ENCODE results near the gene UBE2L6. TPM values are rescaled to one million over a fixed set of nuclear protein-coding genes. Genes with fewer than 3 reads are reported as not detected.

The UBE2L6 gene
- total RNA-seq = 24.7 and 38.3 TPM in 2 replicates

GRCh38 chr11:57567515-57568329 lies at the start of gene UBE2L6:
UBE2L6 (minus strand) TSS chr11:57567672; CDS start chr11:57567611, 61 bp downstream.
- DNase-seq (ENCODE audit: low read depth) = no peak

GRCh38 chr11:57616595-57616994 lies 49.1 kb upstream of the UBE2L6 start:
- DNase-seq (ENCODE audit: low read depth) = no peak

DNA sequence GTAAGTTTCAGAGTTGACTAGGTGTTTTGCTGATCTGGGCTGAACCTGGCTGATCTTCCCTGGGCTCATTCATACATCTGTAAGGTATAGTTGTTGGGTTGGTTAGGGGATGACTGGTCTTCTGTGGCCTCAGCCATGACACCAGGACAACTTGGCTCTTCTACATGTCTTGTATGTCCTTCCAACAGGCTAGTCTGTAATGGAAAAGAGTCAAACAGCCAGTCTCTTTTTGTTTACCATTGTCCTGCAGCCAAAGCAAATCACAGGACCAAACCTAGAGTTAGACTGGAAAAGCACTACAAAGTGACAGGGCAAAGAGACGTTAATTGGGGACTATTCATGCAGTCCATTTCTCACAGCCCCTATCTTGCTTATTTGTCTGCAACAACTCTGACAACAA lies 47.8 kb upstream of the UBE2L6 start:
- DNase-seq (ENCODE audit: low read depth) = no peak

- DNase-seq (ENCODE audit: low read depth) = no peak
These were observed 46.8 kb upstream of the UBE2L6 start for GRCh38 chr11:57614234-57614772.

DNA sequence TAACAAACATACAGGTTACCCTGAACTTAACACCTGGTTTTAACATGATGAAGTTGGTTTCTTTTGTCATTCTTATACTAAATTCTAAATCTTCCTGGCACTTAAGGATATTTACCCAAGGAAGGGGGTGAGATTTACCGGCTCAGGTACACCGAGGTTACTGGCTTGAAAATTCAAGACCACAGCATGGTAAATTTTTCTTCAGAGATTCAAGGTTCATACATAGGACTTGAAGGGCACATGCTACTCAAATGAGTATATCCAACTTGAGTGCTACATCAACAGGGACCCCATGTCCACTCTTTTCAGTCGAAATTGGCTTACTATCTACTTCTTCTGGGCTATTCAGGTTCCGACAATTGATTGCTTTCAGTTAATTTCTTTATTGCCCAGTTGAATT lies 42.7 kb upstream of the UBE2L6 start:
- DNase-seq (ENCODE audit: low read depth) = no peak

GRCh38 chr11:57605028-57605420 lies 37.6 kb upstream of the UBE2L6 start:
- no peak for DNase-seq (ENCODE audit: low read depth)

- no peak for DNase-seq (ENCODE audit: low read depth)
These were observed 37.0 kb upstream of the UBE2L6 start for GRCh38 chr11:57604296-57605027.

DNA sequence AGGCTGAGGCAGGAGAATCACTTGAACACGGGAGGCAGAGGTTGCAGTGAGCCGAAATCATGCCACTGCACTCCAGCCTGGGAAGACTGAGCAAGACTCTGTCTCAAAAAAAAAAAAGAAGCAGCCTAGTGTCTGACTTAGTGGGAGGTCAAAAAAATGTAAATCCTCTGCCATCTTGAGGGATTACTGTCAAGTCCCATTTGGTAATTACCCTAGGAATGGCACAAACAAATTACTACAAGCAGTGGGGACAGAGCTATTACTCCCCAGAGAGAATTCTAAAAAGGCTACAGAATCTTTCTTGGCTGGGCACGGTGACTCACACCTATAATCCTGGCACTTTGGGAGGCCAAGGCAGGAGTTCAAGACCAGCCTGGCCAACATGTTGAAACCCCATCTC lies 33.8 kb upstream of the UBE2L6 start:
- DNase-seq (ENCODE audit: low read depth) = no peak

DNA sequence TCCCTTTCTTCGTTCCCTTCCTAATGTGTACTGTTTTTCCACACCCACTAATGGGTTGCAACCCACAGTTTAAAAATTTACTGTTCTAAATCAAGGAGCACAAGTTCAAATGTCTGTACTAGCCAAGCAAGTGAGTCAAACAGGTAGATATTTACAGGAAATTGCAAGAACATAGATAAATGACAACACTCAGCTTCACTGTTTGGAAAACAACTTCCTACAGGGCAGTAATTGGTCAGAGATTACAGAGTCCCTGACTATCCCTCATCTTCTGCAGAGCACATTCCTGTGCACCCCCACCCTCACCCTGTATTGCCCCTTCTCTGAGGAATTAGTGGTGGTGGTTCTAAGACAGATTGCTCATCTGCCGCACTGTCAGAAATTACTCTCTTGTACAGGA lies 31.9 kb upstream of the UBE2L6 start:
- peak; percentile 68 for DNase-seq (ENCODE audit: low read depth)

- peak; percentile 36 for DNase-seq (ENCODE audit: low read depth)
These were observed 31.3 kb upstream of the UBE2L6 start for GRCh38 chr11:57598831-57599155.

- peak; percentile 38 for DNase-seq (ENCODE audit: low read depth)
These were observed 30.7 kb upstream of the UBE2L6 start for GRCh38 chr11:57597916-57598830.

DNA sequence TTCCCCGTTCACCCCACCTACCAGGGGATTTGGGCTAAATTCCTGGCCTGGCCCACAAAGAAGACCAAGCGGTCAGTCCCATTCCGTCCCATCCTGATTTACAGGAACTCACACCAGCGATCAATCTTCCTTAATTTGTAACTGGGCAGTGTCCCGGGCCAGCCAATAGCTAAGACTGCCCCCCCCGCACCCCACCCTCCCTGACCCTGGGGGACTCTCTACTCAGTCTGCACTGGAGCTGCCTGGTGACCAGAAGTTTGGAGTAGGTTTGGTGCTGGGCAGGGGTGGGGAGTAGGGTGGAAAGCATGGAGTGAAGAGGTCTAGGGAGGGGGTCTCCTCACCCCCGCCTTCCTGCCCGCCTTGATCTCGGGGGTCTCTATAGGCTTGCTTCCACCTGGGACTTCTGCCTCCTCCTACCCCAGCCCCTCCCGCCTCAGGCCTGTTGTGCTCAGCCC lies 30.0 kb upstream of the UBE2L6 start, which contains the start of gene SERPING1:
TSS of gene SERPING1 (plus strand) at position 225 of the 455 bp plus-strand sequence. CDS start 586 bp downstream, outside the sequence.
- peak; percentile 21 for DNase-seq (ENCODE audit: low read depth)

DNA sequence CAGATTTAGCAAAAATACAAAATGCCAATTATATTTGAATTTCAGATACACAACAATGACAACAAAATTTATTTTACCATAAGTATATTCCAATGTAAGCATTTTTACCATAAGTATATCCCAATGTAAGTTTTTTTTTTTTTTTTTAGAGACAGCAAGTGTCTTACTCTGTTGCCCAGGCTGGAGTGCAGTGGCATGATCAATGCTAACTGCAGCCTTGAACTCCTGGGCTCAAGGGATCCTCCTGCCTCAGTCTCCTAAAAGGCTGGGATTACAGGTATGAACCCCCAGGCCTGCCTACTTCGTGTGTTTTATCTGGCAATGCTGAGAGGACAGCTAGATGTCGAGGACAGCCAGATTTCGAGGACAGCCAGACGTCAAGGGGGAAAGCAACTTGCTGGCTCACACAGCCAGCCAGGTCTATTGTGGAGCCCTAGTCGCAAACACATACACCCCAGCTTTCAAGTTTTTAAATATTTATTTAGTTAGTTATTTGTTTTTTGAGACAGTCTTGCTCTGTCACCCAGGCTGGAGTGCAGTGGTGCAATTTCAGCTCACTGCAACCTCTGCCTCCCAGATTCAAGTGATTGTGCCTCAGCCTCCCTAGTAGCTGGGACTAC lies 28.9 kb upstream of the UBE2L6 start:
- DNase-seq (ENCODE audit: low read depth) = no peak

- DNase-seq (ENCODE audit: low read depth) = no peak
These were observed 20.7 kb upstream of the UBE2L6 start for GRCh38 chr11:57588046-57588710.

DNA sequence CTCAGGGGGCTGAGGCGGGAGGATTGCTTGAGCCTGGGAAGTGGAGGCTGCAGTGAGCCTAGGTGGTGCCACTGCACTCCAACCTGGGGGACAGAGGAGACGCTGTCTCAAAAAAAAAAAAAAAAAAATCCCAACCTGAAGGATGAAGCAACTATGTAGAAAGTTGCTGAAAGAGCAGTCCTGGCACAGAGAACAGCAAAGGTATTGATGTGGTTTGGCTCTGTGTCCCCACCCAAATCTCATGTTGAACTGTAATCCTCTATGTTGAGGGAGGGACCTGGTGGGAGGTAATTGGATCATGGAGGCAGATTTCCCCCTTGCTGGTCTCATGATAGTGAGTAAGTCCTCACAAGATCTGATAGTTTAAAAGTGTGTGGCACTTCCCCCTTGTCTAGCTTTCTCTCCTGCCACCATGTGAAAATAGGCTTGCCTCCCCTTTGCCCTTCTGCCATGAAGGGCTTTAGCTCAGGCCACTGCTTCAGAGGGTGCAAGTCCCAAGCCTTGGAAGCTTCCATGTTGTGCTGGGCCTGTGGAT lies 19.3 kb upstream of the UBE2L6 start:
- DNase-seq (ENCODE audit: low read depth) = no peak

DNA sequence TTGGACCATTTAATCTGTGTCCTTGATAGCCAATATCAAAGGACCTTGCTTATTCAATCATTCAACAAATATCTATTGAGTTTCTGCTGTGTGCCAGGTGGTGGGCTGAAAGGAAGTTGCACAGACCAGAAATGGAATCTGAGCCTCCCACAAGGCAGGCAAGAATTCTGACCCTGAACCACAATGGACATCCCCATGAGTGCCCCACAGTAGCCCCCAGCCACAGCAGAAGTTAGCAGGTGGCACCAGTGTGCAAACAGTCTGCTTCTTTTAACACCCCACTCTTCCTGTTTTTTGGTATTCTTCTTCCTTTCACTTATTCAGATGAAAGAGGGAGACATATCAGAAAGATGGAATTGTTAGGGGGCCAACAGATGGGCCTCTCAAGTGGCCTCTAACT lies 17.8 kb upstream of the UBE2L6 start:
- no peak for DNase-seq (ENCODE audit: low read depth)

- no peak for DNase-seq (ENCODE audit: low read depth)
These were observed 16.9 kb upstream of the UBE2L6 start for GRCh38 chr11:57584341-57584740.

- no peak for DNase-seq (ENCODE audit: low read depth)
These were observed 6.6 kb upstream of the UBE2L6 start for GRCh38 chr11:57574061-57574460.

DNA sequence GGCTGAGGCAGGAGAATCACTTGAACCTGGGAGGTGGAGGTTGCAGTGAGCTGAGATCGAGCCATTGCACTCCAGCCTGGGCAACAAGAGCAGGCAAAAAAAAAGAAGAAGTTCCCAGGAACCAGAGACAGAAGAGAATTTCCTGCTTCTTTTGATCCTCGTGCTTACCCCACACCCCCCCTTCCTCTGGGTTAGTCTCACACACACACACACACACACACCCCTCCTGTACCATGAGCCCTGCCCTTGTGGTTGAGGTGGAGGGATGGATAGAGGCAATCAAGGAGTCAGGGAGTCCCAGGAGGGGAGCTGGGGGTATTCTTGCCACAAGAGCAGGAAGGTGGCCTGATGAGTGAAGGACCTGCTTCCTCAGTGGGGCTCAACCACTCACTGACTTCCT lies 4.1 kb upstream of the UBE2L6 start:
- DNase-seq (ENCODE audit: low read depth) = no peak

DNA sequence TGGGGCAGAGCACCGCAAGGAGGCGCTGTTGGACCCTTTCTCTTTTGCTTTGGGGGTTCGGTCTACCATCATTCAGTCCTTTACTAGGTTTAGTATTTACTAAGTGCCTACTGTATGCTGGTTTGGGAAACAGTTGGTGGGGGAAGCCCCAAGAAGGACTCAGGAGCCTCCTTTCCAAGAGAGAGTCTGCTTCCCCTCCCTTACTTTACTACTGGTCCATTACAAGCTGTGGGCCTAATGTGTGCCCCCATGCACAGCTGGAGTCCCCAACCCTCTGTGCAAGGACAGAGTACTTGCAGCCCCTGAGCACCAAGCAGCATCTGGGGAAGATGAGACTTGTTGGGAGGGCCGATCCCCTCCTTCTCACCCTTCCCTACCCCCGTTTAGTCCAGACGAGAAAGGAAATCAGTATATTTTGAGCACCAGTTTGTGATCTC lies 876 bp upstream of the UBE2L6 start:
- DNase-seq (ENCODE audit: low read depth) = peak; percentile 44

Data from renal cortical epithelial cell (primary cell).